Keratinocyte (primary cell): ENCODE measurements around the gene RNLS. TPM values are rescaled to one million over a fixed set of nuclear protein-coding genes. Genes with fewer than 3 reads are reported as not detected.

ENCODE experiments used
- DNase-seq: peaks from one replicate; pipeline ENCODE4 v3.0.0-alpha.2; 2011; ENCODE audit warnings: low read depth, missing footprints, low spot score
- FAIRE-seq: peaks from 2 replicates; lab custom pipeline; 2011; peaks lifted over from hg19 to GRCh38; lab: Jason Lieb, UNC
- H2AFZ ChIP-seq: 2 replicates; pipeline ENCODE4 v1.6.0; 2012; ENCODE audit warnings: low read length, control low read depth, inconsistent platforms; ENCODE audit not compliant: control insufficient read depth
- H3K27ac ChIP-seq: 2 replicates; pipeline ENCODE4 v1.5.1; 2011; ENCODE audit warnings: low read length; ENCODE audit not compliant: control insufficient read depth, insufficient read depth
- H3K27me3 ChIP-seq: 3 replicates; pipeline ENCODE4 v1.6.0; 2011; ENCODE audit warnings: low read length; ENCODE audit not compliant: control insufficient read depth, insufficient read depth; ENCODE audit errors: extremely low read depth
- H3K36me3 ChIP-seq, 2 experiments: 2 replicates in 1 of 2; 3 replicates in 1 of 2; pipeline ENCODE4 v1.5.1; 2011; ENCODE audit warnings: low read length in 2 of 2, mild to moderate bottlenecking in 1 of 2; ENCODE audit not compliant: control insufficient read depth in 2 of 2, insufficient read depth in 2 of 2; ENCODE audit errors: extremely low read depth in 1 of 2
- H3K4me1 ChIP-seq: 3 replicates; pipeline ENCODE4 v1.5.1; 2011; ENCODE audit warnings: low read length; ENCODE audit not compliant: control insufficient read depth, insufficient read depth; ENCODE audit errors: extremely low read depth
- H3K4me2 ChIP-seq: 3 replicates; pipeline ENCODE4 v1.6.0; 2011; ENCODE audit warnings: low read depth, low read length; ENCODE audit not compliant: control insufficient read depth, insufficient read depth; ENCODE audit errors: extremely low read depth
- H3K4me3 ChIP-seq, 3 experiments: fragments of 200-600 bp in 1 of 3; sonication (generic) in 1 of 3; 2 replicates in 2 of 3; 3 replicates in 1 of 3; pipeline ENCODE4 v1.5.1; 2011 to 2016; ENCODE audit warnings: low read length in 3 of 3, mild to moderate bottlenecking in 3 of 3, control low read depth in 2 of 3, inconsistent platforms in 1 of 3, low read depth in 1 of 3, mixed read lengths in 1 of 3, mixed run types in 1 of 3, moderate library complexity in 1 of 3; ENCODE audit not compliant: control insufficient read depth in 2 of 3, insufficient read depth in 2 of 3; ENCODE audit errors: extremely low read depth in 1 of 3
- H3K79me2 ChIP-seq: 2 replicates; pipeline ENCODE4 v1.6.0; 2012; ENCODE audit warnings: low read length; ENCODE audit not compliant: control insufficient read depth, insufficient read depth
- H3K9ac ChIP-seq: 3 replicates; pipeline ENCODE4 v1.6.0; 2011; ENCODE audit warnings: low read length; ENCODE audit not compliant: control insufficient read depth, insufficient read depth; ENCODE audit errors: extremely low read depth
- H3K9me1 ChIP-seq: 3 replicates; pipeline ENCODE4 v1.6.0; 2011; ENCODE audit warnings: low read length; ENCODE audit not compliant: control insufficient read depth, insufficient read depth; ENCODE audit errors: extremely low read depth
- H3K9me3 ChIP-seq: 2 replicates; pipeline ENCODE4 v1.5.1; 2012; ENCODE audit warnings: low read depth, low read length; ENCODE audit not compliant: control insufficient read depth
- H4K20me1 ChIP-seq: 3 replicates; pipeline ENCODE4 v1.6.0; 2011; ENCODE audit warnings: low read length; ENCODE audit not compliant: control insufficient read depth, insufficient read depth; ENCODE audit errors: extremely low read depth
- EZH2 ChIP-seq: IDR thresholded peaks from one replicate; pipeline ENCODE4 v1.6.1; 2012; ENCODE audit warnings: inconsistent platforms, mild to moderate bottlenecking, low read length, moderate library complexity
- dilution Hi-C: fragments of 300-500 bp; cut with MboI; formaldehyde crosslinking; loops from one replicate; pipeline ENCODE4 v1.7.0; 2020; ENCODE audit warnings: low sequenced_read_pairs; ENCODE audit not compliant: extremely low pct_ligation_motif_present
- polyA plus RNA-seq, 5 experiments: library from polyadenylated mRNA; depleted of rRNA in 3 of 5; stranded (reverse) in 3 of 5; stranded (forward) in 1 of 5; unstranded in 1 of 5; fragments of >200 nt; gene quantifications; 1 replicate in 1 of 5; 2 replicates in 3 of 5; 3 replicates in 1 of 5; pipeline versions ENCODE4 v1.2.1 to v1.2.3, GENCODE V29; 2011 to 2012; ENCODE audit warnings: missing spikeins in 2 of 5, low read depth in 1 of 5, low replicate concordance in 1 of 5
- TF ChIP-seq, protein P1 (sequence below), 3 experiments: IDR thresholded peaks in 1 of 3; conservative IDR thresholded peaks in 1 of 3; optimal IDR thresholded peaks in 1 of 3; 2 replicates in 2 of 3; 3 replicates in 1 of 3; pipeline versions ENCODE3 to v1.5.1; 2011; ENCODE audit warnings: low read length in 3 of 3, mild to moderate bottlenecking in 3 of 3, moderate library complexity in 2 of 3, control low read depth in 1 of 3, inconsistent platforms in 1 of 3; ENCODE audit not compliant: insufficient read depth in 2 of 3; ENCODE audit errors: extremely low read depth in 1 of 3

Gene RNLS
- polyA plus RNA-seq, 1 donor (not counting 4 experiments of a cell fraction or from before 2014, with no cell fraction given): 6.8 TPM

DNA sequence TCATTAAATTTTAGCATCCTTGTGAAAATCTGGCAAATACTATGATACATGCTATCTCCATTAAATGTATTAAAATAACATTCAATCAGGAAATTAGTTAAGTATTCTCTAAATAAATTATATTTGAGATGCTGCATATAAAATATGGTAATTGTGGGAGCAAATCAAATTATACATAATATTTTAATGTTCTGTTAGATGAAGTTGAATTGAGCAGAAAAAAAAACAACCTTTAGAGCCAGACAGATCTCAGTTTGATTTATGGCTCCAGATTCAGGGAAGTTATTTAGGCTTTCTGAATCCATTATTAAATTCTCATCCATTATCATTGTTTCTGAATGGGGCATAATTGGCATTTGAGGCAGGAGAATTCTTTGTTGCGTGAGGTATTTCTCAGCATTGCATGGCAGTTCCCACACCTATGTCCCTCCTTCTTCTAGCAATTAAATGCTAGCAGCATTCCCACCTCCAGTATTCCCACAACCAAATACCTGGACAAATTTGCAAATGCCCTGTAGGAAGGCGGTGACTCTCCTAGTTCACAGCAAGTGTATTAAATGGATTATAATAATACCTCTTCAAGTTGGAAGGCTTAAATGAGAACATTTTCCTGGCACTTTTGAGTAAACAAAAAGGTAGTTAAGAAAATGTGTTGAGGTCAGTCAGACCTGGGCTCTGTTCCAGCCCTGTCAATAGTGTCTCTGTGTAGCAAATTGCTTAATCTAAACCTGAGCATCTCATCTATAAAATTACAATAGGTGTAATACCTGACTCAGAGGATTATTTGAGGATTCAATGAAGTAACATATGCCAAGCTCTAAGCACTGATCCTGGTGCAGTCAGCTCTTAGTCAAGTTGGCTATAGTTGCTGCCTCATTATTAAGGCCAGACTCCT, 108.9 kb downstream of the RNLS start:
- Histone ChIP-seq H2AFZ (no peak overlapping the region), H3K27ac (no peak overlapping the region), H3K79me2 (no peaks in the 10 kb centered on the region), H3K9ac (no peak overlapping the region), H4K20me1 (no peaks in the 10 kb centered on the region), H3K4me2 (peak overlapping the region; percentile 28), H3K9me1 (no peaks in the 10 kb centered on the region), H3K9me3 (no peaks in the 10 kb centered on the region), H3K36me3 (no peaks in the 10 kb centered on the region), H3K27me3 (no peaks in the 10 kb centered on the region), H3K4me1 (peaks cover 28% of the 10 kb centered on the region), H3K4me3 (no peak overlapping the region)
- peak; percentile 57 for DNase-seq
- dilution Hi-C loops: no loop called here
- peak; percentile 94 for FAIRE-seq
- TF ChIP-seq, protein P1, sequence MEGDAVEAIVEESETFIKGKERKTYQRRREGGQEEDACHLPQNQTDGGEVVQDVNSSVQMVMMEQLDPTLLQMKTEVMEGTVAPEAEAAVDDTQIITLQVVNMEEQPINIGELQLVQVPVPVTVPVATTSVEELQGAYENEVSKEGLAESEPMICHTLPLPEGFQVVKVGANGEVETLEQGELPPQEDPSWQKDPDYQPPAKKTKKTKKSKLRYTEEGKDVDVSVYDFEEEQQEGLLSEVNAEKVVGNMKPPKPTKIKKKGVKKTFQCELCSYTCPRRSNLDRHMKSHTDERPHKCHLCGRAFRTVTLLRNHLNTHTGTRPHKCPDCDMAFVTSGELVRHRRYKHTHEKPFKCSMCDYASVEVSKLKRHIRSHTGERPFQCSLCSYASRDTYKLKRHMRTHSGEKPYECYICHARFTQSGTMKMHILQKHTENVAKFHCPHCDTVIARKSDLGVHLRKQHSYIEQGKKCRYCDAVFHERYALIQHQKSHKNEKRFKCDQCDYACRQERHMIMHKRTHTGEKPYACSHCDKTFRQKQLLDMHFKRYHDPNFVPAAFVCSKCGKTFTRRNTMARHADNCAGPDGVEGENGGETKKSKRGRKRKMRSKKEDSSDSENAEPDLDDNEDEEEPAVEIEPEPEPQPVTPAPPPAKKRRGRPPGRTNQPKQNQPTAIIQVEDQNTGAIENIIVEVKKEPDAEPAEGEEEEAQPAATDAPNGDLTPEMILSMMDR (optimal IDR thresholded peaks at IDR 0.05 in 1 of 3, IDR thresholded peaks at IDR 0.05 in 1 of 3, conservative IDR thresholded peaks at IDR 0.05 in 1 of 3; ENCODE audit: extremely low read depth in 1 of 3, insufficient read depth in 2 of 3, low read length in 3 of 3): no peak
- TF ChIP-seq EZH2: no peak

DNA sequence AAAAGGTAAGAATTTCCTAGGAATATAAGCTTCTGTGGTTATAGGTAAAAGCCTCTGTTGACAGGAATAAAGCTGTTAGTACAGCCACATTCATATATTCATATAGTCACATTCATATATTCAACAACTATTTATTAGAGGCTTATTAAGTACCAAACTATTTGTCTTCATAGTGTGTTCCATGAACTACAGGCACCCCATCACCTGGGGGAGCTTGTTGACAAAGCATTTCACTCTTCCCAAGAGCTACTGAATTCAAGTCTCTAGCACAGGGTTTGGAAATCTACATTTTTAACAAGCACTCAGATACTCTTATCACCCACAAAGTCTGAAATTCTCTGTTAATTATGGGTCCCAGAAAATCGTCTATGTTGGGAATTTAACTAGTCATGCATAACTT, 110.6 kb downstream of the RNLS start:
- H4K20me1 ChIP-seq: no peaks in the 10 kb centered on the region
- DNase-seq: no peak
- dilution Hi-C loops: no loop called here

More for the DNA sequence above, 110.6 kb downstream of the RNLS start:
- no peak for FAIRE-seq
- no peaks in the 10 kb centered on the region for H3K79me2 ChIP-seq
- no peak for TF ChIP-seq EZH2
- TF ChIP-seq, protein P1 (optimal IDR thresholded peaks at IDR 0.05 in 1 of 3, IDR thresholded peaks at IDR 0.05 in 1 of 3, conservative IDR thresholded peaks at IDR 0.05 in 1 of 3; ENCODE audit: extremely low read depth in 1 of 3, insufficient read depth in 2 of 3, low read length in 3 of 3): no peak
- H3K27me3 ChIP-seq: no peaks in the 10 kb centered on the region
- H2AFZ ChIP-seq: no peak overlapping the region
- H3K9me3 ChIP-seq: no peaks in the 10 kb centered on the region
- no peaks in the 10 kb centered on the region for H3K36me3 ChIP-seq
- H3K4me1 ChIP-seq: peaks cover 15% of the 10 kb centered on the region
- no peak overlapping the region for H3K9ac ChIP-seq
- no peak overlapping the region for H3K27ac ChIP-seq
- H3K4me3 ChIP-seq: no peak overlapping the region
- no peak overlapping the region for H3K4me2 ChIP-seq
- no peaks in the 10 kb centered on the region for H3K9me1 ChIP-seq
